ENCODE results near the gene KIAA1671.
"Not testable (repeated sequence)": the region's sequence is repeated elsewhere in the genome, so short reads cannot be mapped to it uniquely, and the experiment has no call there.

KIAA1671 gene

GRCh38 chr22:25216230-25216629, 263.7 kb downstream of the KIAA1671 start:
- ChIA-PET CTCF (interaction anchor here (1.6 kb wide), 1 partner anchor 14 kb away, joined by 3 read pairs; no protein-coding TSS in a partner anchor), POLR2A (ENCODE audit: low non-redundant PET) (no interaction called here)
- DNase-seq (ENCODE audit: low spot score) = no peak
- no peak overlapping the region for H3K27ac ChIP-seq
- no peak for TF ChIP-seq CTCF (conservative IDR thresholded peaks at IDR 0.05; ENCODE audit: low read depth)

- CTCF ChIA-PET = no interaction called here
- no peak within 1 kb of the TSS for H3K27ac ChIP-seq
Observed at GRCh38 chr22:25219211-25219689, 266.7 kb downstream of the KIAA1671 start, which contains the start of gene CRYBB2. TSS of gene CRYBB2 (plus strand) at chr22:25219639. CDS start at chr22:25221430, 1,791 bp downstream.

GRCh38 chr22:25219948-25220442, 267.5 kb downstream of the KIAA1671 start:
- no peak for DNase-seq (ENCODE audit: low spot score)
- CTCF ChIA-PET = no interaction called here

More at GRCh38 chr22:25219211-25219689, 266.7 kb downstream of the KIAA1671 start, which contains the start of gene CRYBB2:
- POLR2A ChIA-PET (ENCODE audit: low non-redundant PET) = no interaction called here
- DNase-seq (ENCODE audit: low spot score) = no peak
- TF ChIP-seq CTCF (conservative IDR thresholded peaks at IDR 0.05; ENCODE audit: low read depth) = no peak

GRCh38 chr22:25221790-25222189, 269.3 kb downstream of the KIAA1671 start:
- TF ChIP-seq CTCF (conservative IDR thresholded peaks at IDR 0.05; ENCODE audit: low read depth) = no peak
- CTCF ChIA-PET = interaction anchor here (0.6 kb wide), 1 partner anchor 13 kb away, joined by 4 read pairs; no protein-coding TSS in a partner anchor
- no peak overlapping the region for H3K27ac ChIP-seq
- DNase-seq (ENCODE audit: low spot score) = no peak
- POLR2A ChIA-PET (ENCODE audit: low non-redundant PET) = no interaction called here

More at GRCh38 chr22:25219948-25220442, 267.5 kb downstream of the KIAA1671 start:
- H3K27ac ChIP-seq = no peak overlapping the region
- POLR2A ChIA-PET (ENCODE audit: low non-redundant PET) = no interaction called here
- TF ChIP-seq CTCF (conservative IDR thresholded peaks at IDR 0.05; ENCODE audit: low read depth) = no peak

GRCh38 chr22:25223269-25223850, 270.8 kb downstream of the KIAA1671 start:
- ChIA-PET POLR2A (ENCODE audit: low non-redundant PET) (no interaction called here), CTCF (no interaction called here)
- H3K27ac ChIP-seq = no peak overlapping the region
- no peak for DNase-seq (ENCODE audit: low spot score)
- no peak for TF ChIP-seq CTCF (conservative IDR thresholded peaks at IDR 0.05; ENCODE audit: low read depth)

- no peak for TF ChIP-seq CTCF (conservative IDR thresholded peaks at IDR 0.05; ENCODE audit: low read depth)
Observed at GRCh38 chr22:25228822-25229221, 276.3 kb downstream of the KIAA1671 start.

GRCh38 chr22:25230760-25231159, 278.2 kb downstream of the KIAA1671 start:
- DNase-seq (ENCODE audit: low spot score); POLR2A ChIA-PET (ENCODE audit: low non-redundant PET); CTCF ChIA-PET; H3K27ac ChIP-seq: not testable (repeated sequence)

More at GRCh38 chr22:25228822-25229221, 276.3 kb downstream of the KIAA1671 start:
- no peak overlapping the region for H3K27ac ChIP-seq
- ChIA-PET POLR2A (ENCODE audit: low non-redundant PET) (no interaction called here), CTCF (no interaction called here)
- no peak for DNase-seq (ENCODE audit: low spot score)
